Neural cell (in vitro differentiated cells): ENCODE results near the gene BRF1. TPM values are rescaled to one million over a fixed set of nuclear protein-coding genes. Genes with fewer than 3 reads are reported as not detected.

Source experiments
- H2AFZ ChIP-seq: fragments of 200-600, 300-800 bp; sonication (generic), shearing (Covaris generic); 2 replicates; pipeline ENCODE4 v1.6.0; 2014; ENCODE audit warnings: low read depth, mild to moderate bottlenecking, antibody characterized with exemption, low read length, moderate library complexity
- H3F3A ChIP-seq: fragments of 200-600 bp; shearing (Covaris generic); 2 replicates; pipeline ENCODE4 v1.6.1; 2016; ENCODE audit warnings: mild to moderate bottlenecking, moderate library complexity, mixed read lengths, antibody characterized with exemption, low read length; ENCODE audit not compliant: insufficient read depth, poor library complexity, severe bottlenecking
- H3K27ac ChIP-seq: fragments of 200-600, 300-800 bp; sonication (generic), shearing (Covaris generic); 2 replicates; pipeline ENCODE4 v1.5.1; 2014; ENCODE audit warnings: mild to moderate bottlenecking, low read length, moderate library complexity
- H3K27me3 ChIP-seq: fragments of 300-800, 200-600 bp; sonication (generic), shearing (Covaris generic); 2 replicates; pipeline ENCODE4 v1.6.0; 2014; ENCODE audit warnings: mild to moderate bottlenecking, low read depth, low read length, moderate library complexity; ENCODE audit not compliant: insufficient read depth
- H3K36me3 ChIP-seq: fragments of 300-800, 200-600 bp; sonication (generic), shearing (Covaris generic); 2 replicates; pipeline ENCODE4 v1.5.1; 2014; ENCODE audit warnings: mild to moderate bottlenecking, antibody characterized with exemption, low read length, moderate library complexity; ENCODE audit not compliant: insufficient read depth
- H3K4me2 ChIP-seq: fragments of 300-800, 200-600 bp; sonication (generic), shearing (Covaris generic); 2 replicates; pipeline ENCODE4 v1.6.0; 2014; ENCODE audit warnings: mild to moderate bottlenecking, low read length
- H3K4me3 ChIP-seq: fragments of 300-800, 200-600 bp; sonication (generic), shearing (Covaris generic); 2 replicates; pipeline ENCODE4 v1.5.1; 2014; ENCODE audit warnings: mild to moderate bottlenecking, low read length, moderate library complexity
- H3K79me2 ChIP-seq: fragments of 200-600 bp; shearing (Covaris generic); replicated peaks from 2 replicates; pipeline ENCODE4 v1.6.0; 2014; ENCODE audit warnings: mild to moderate bottlenecking, low read length, moderate library complexity; ENCODE audit not compliant: insufficient read depth
- H3K9ac ChIP-seq: fragments of 300-800, 200-600 bp; sonication (generic), shearing (Covaris generic); 2 replicates; pipeline ENCODE4 v1.6.1; 2016; ENCODE audit warnings: mild to moderate bottlenecking, low read length, mixed read lengths
- H3K9me2 ChIP-seq: fragments of 200-600 bp; shearing (Covaris generic); 2 replicates; pipeline ENCODE4 v1.6.1; 2016; ENCODE audit warnings: mild to moderate bottlenecking, low read length, mixed read lengths; ENCODE audit not compliant: insufficient read depth
- H3K9me3 ChIP-seq: fragments of 200-600, 300-800 bp; sonication (generic), shearing (Covaris generic); 2 replicates; pipeline ENCODE4 v1.6.1; 2016; ENCODE audit warnings: mild to moderate bottlenecking, mixed run types, low read length, moderate library complexity, mixed read lengths
- H4K20me1 ChIP-seq: fragments of 200-600 bp; shearing (Covaris generic); 2 replicates; pipeline ENCODE4 v1.6.1; 2016; ENCODE audit warnings: mild to moderate bottlenecking, mixed run types; ENCODE audit not compliant: insufficient read depth
- EP300 ChIP-seq: fragments of 450-650 bp; conservative IDR thresholded peaks from 2 replicates; pipeline ENCODE4 v1.6.1; 2014; ENCODE audit warnings: antibody characterized with exemption, mild to moderate bottlenecking, moderate library complexity; ENCODE audit not compliant: poor library complexity, severe bottlenecking
- EZH2 ChIP-seq: fragments of 200-600, 300-800 bp; shearing (Covaris generic), sonication (generic); IDR thresholded peaks from 2 replicates; pipeline ENCODE4 v1.6.1; 2014; ENCODE audit warnings: antibody characterized with exemption, low read length, borderline replicate concordance, mild to moderate bottlenecking; ENCODE audit not compliant: insufficient read depth, poor library complexity, severe bottlenecking
- MXI1 ChIP-seq: fragments of 450-650 bp; conservative IDR thresholded peaks from 2 replicates; pipeline ENCODE4 v1.6.1; 2014; ENCODE audit warnings: antibody characterized with exemption, mild to moderate bottlenecking; ENCODE audit not compliant: poor library complexity, severe bottlenecking
- RAD21 ChIP-seq: fragments of 450-650 bp; conservative IDR thresholded peaks from 2 replicates; pipeline ENCODE4 v1.6.1; 2014; ENCODE audit warnings: antibody characterized with exemption, mild to moderate bottlenecking, moderate library complexity
- SMC3 ChIP-seq: fragments of 450-650 bp; conservative IDR thresholded peaks from 2 replicates; pipeline ENCODE4 v1.6.1; 2014; ENCODE audit warnings: antibody characterized with exemption, mild to moderate bottlenecking, moderate library complexity; ENCODE audit not compliant: poor library complexity
- TAF1 ChIP-seq: IDR thresholded peaks from 2 replicates; pipeline ENCODE4 v1.6.1; 2012; ENCODE audit warnings: low read depth
- polyA plus RNA-seq: library from polyadenylated mRNA; depleted of rRNA; stranded (reverse); fragments of >200 nt; gene quantifications from 2 replicates; pipeline ENCODE4 v1.2.3, GENCODE V29; 2014
- TF ChIP-seq, protein P1 (sequence below): IDR thresholded peaks from 2 replicates; pipeline ENCODE4 v1.6.1; 2012; ENCODE audit warnings: borderline replicate concordance
- TF ChIP-seq, protein P2 (sequence below): fragments of 450-650 bp; IDR thresholded peaks from 2 replicates; pipeline ENCODE4 v1.5.1; 2014; ENCODE audit warnings: antibody characterized with exemption, mild to moderate bottlenecking, moderate library complexity; ENCODE audit not compliant: poor library complexity, severe bottlenecking

BRF1 gene
- polyA plus RNA-seq, 1 donor from 2014 or later = 69.4 TPM

DNA sequence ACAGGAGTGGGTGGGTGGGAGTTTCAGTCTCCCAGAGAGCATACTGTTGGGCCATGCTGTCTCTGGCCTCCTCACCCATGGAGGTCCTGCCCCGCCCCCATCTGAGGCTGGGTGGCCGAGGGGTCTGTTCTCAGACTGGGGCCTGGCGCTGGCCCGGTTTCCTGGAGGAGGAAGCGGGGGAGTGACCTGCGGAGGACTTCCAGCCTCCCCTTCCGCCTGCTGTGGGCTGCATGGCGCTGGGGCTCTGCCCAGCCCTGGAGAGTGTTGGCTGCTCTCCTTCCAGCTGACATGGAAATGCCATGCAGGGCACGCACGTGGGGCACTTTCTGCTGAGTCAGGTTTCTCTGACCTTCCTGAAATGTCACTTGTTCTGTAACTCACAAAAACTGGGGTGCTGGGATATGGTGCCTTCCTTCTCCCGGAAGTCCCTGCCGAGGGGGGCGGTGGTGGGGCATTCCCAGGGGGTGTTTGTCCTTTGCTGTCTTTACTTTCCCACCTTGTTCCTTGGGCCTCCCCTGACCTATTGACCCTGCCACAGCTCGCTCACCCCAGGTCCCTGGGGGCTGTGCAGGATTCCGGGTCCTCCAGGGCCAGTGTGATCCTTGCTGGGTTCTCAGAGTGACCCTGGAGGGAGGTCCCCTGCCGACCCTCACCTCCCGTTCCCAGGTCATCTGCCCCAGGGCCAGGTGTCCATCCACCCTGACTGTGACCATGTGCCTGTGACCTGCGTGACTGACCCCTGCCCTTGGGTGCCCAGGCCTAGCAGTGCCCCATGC, 37.4 kb upstream of the BRF1 start:
- peaks cover 16% of the 10 kb centered on the region for H4K20me1 ChIP-seq
- H3K36me3 ChIP-seq = no peaks in the 10 kb centered on the region
- H3K9me2 ChIP-seq = no peaks in the 10 kb centered on the region
- no peak overlapping the region for H3K27ac ChIP-seq
- no peaks in the 10 kb centered on the region for H3K27me3 ChIP-seq
- H3F3A ChIP-seq = no peaks in the 10 kb centered on the region
- H2AFZ ChIP-seq = no peak overlapping the region
- no peak overlapping the region for H3K9ac ChIP-seq
- no peak overlapping the region for H3K4me3 ChIP-seq
- no peak overlapping the region for H3K4me2 ChIP-seq
- TF ChIP-seq EZH2 = no peak
- TF ChIP-seq, protein P1, sequence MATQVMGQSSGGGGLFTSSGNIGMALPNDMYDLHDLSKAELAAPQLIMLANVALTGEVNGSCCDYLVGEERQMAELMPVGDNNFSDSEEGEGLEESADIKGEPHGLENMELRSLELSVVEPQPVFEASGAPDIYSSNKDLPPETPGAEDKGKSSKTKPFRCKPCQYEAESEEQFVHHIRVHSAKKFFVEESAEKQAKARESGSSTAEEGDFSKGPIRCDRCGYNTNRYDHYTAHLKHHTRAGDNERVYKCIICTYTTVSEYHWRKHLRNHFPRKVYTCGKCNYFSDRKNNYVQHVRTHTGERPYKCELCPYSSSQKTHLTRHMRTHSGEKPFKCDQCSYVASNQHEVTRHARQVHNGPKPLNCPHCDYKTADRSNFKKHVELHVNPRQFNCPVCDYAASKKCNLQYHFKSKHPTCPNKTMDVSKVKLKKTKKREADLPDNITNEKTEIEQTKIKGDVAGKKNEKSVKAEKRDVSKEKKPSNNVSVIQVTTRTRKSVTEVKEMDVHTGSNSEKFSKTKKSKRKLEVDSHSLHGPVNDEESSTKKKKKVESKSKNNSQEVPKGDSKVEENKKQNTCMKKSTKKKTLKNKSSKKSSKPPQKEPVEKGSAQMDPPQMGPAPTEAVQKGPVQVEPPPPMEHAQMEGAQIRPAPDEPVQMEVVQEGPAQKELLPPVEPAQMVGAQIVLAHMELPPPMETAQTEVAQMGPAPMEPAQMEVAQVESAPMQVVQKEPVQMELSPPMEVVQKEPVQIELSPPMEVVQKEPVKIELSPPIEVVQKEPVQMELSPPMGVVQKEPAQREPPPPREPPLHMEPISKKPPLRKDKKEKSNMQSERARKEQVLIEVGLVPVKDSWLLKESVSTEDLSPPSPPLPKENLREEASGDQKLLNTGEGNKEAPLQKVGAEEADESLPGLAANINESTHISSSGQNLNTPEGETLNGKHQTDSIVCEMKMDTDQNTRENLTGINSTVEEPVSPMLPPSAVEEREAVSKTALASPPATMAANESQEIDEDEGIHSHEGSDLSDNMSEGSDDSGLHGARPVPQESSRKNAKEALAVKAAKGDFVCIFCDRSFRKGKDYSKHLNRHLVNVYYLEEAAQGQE = no peak
- TF ChIP-seq MXI1 = no peak
- no peak for TF ChIP-seq RAD21
- H3K9me3 ChIP-seq = no peaks in the 10 kb centered on the region
- peaks cover 3% of the 10 kb centered on the region for H3K79me2 ChIP-seq

DNA sequence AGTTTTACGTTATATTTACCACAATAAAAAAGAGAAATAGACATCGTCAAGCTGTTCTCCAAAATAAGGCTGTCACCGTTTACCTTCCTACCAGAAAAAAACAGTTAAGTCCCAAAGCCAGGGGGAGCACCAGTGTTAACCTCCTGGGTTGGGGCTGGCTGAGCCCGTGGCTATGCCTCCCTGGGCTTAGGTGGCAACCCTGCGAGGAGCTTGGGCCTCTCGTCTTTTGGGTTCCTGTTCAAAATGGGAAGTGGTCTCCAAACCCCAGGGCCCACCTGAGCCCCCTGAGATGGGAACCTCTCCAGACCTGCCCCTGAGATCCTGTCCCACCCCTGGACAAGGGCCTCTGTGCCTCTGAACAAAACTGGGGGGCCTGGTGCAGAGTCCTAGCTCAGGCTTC, 36.6 kb upstream of the BRF1 start:
- Histone ChIP-seq H3K79me2 (peaks cover under 1% of the 10 kb centered on the region), H3K27me3 (no peaks in the 10 kb centered on the region), H3K9me2 (no peaks in the 10 kb centered on the region), H4K20me1 (peaks cover 18% of the 10 kb centered on the region), H3K9me3 (no peaks in the 10 kb centered on the region), H3K27ac (no peak overlapping the region), H3K4me2 (no peak overlapping the region), H3K36me3 (no peaks in the 10 kb centered on the region), H2AFZ (no peak overlapping the region), H3K9ac (no peak overlapping the region), H3K4me3 (no peak overlapping the region), H3F3A (no peaks in the 10 kb centered on the region)
- TF ChIP-seq TAF1 (no peak), EZH2 (no peak), MXI1 (no peak), EP300 (no peak), SMC3 (no peak), RAD21 (no peak)
- TF ChIP-seq, protein P1 = no peak
- TF ChIP-seq, protein P2, sequence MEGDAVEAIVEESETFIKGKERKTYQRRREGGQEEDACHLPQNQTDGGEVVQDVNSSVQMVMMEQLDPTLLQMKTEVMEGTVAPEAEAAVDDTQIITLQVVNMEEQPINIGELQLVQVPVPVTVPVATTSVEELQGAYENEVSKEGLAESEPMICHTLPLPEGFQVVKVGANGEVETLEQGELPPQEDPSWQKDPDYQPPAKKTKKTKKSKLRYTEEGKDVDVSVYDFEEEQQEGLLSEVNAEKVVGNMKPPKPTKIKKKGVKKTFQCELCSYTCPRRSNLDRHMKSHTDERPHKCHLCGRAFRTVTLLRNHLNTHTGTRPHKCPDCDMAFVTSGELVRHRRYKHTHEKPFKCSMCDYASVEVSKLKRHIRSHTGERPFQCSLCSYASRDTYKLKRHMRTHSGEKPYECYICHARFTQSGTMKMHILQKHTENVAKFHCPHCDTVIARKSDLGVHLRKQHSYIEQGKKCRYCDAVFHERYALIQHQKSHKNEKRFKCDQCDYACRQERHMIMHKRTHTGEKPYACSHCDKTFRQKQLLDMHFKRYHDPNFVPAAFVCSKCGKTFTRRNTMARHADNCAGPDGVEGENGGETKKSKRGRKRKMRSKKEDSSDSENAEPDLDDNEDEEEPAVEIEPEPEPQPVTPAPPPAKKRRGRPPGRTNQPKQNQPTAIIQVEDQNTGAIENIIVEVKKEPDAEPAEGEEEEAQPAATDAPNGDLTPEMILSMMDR = no peak
